GM06990 (cell line): ENCODE data around the gene DTNB.

ENCODE experiments used
- DNase-seq: peaks from one replicate; pipeline ENCODE4 v3.0.0-alpha.2; 2011; ENCODE audit not compliant: insufficient read length; ENCODE audit errors: extremely low read depth
- H3K27me3 ChIP-seq: replicated peaks from 2 replicates; pipeline ENCODE4 v1.6.0; 2011; ENCODE audit warnings: low read length; ENCODE audit not compliant: control insufficient read depth, insufficient read depth
- H3K36me3 ChIP-seq: 2 replicates; pipeline ENCODE4 v1.5.1; 2011; ENCODE audit warnings: low read length; ENCODE audit not compliant: control insufficient read depth, insufficient read depth
- H3K4me3 ChIP-seq: replicated peaks from 2 replicates; pipeline ENCODE4 v1.5.1; 2011; ENCODE audit warnings: low read depth, mild to moderate bottlenecking, control low read depth, low read length
- TF ChIP-seq, protein P1 (sequence below): IDR thresholded peaks from 2 replicates; pipeline ENCODE4 v1.5.1; 2011; ENCODE audit warnings: low read length, control low read depth, mild to moderate bottlenecking, inconsistent platforms; ENCODE audit not compliant: insufficient read depth, poor library complexity, severe bottlenecking

The DTNB gene

DNA sequence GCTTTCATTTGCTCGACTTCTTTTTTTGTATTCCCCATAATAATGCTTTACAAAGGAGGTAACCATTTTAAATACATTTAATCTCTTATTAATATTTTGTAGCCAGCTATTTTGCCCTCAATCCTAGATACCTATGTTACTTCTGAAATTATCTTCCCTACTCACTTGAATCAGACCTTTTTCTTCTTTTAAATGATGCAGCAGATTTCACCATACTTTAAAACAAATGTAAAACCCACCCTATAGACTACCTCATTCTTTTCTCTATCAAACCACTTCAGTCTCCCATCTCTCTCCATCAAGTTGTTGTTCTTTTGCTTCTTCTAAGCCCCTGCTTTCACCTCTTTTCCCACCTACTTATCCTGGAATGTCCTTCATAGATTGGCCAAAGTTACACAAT, 180.2 kb downstream of the DTNB start:
- TF ChIP-seq, protein P1, sequence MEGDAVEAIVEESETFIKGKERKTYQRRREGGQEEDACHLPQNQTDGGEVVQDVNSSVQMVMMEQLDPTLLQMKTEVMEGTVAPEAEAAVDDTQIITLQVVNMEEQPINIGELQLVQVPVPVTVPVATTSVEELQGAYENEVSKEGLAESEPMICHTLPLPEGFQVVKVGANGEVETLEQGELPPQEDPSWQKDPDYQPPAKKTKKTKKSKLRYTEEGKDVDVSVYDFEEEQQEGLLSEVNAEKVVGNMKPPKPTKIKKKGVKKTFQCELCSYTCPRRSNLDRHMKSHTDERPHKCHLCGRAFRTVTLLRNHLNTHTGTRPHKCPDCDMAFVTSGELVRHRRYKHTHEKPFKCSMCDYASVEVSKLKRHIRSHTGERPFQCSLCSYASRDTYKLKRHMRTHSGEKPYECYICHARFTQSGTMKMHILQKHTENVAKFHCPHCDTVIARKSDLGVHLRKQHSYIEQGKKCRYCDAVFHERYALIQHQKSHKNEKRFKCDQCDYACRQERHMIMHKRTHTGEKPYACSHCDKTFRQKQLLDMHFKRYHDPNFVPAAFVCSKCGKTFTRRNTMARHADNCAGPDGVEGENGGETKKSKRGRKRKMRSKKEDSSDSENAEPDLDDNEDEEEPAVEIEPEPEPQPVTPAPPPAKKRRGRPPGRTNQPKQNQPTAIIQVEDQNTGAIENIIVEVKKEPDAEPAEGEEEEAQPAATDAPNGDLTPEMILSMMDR: no peak
- Histone ChIP-seq H3K4me3 (no peak overlapping the region), H3K36me3 (no peaks in the 10 kb centered on the region), H3K27me3 (no peaks in the 10 kb centered on the region)
- DNase-seq: no peak

DNA sequence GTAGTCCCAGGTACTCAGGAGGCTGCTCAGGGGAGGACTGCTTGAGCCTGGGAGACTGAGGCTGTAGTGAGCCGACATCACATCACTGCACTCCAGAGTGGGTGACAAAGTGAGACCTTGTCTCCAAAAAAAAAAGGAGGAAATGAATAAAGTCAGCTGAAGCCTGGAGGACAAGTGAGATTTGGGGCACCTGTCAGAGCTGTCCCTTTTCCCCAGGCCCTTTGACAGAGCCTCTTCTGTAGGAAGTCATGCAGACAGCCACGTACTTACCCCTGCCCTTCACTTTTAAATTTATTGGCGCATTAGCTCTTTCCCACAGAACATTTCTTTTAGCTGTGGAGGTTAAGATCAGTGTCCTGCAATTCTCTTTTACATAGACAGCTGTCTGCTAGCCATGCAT, 180.7 kb downstream of the DTNB start:
- Histone ChIP-seq H3K4me3 (no peak overlapping the region), H3K36me3 (no peaks in the 10 kb centered on the region), H3K27me3 (no peaks in the 10 kb centered on the region)
- no peak for DNase-seq
- TF ChIP-seq, protein P1: no peak

DNA sequence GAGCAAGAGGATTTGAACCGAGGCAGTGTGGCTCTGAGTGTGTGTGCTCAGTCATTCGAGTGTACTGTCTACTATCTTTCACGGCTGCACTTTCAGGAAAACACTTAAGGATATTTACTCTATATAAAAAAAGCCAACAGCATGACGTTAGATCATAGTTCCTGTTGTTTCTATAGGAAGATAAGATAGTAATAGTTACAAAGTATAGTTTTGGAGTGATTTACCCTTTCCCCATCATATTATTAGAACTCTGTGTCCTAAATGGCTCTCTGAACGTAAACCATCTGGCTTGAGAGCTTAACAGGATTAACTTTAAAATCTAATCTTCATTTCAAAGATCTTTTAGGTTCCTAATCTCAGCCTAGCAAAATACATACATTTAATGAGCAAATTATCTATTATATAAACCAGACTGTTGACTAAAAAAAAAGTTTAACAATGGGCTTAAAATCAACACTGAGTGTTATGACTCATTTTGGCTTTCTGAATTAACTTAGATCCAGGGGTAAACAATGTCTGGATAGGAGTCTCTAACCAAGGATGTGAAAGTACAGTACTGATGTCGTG, 181.3 kb downstream of the DTNB start:
- TF ChIP-seq, protein P1: no peak
- no peak for DNase-seq
- no peak overlapping the region for H3K4me3 ChIP-seq
- no peaks in the 10 kb centered on the region for H3K36me3 ChIP-seq
- H3K27me3 ChIP-seq: no peaks in the 10 kb centered on the region

DNA sequence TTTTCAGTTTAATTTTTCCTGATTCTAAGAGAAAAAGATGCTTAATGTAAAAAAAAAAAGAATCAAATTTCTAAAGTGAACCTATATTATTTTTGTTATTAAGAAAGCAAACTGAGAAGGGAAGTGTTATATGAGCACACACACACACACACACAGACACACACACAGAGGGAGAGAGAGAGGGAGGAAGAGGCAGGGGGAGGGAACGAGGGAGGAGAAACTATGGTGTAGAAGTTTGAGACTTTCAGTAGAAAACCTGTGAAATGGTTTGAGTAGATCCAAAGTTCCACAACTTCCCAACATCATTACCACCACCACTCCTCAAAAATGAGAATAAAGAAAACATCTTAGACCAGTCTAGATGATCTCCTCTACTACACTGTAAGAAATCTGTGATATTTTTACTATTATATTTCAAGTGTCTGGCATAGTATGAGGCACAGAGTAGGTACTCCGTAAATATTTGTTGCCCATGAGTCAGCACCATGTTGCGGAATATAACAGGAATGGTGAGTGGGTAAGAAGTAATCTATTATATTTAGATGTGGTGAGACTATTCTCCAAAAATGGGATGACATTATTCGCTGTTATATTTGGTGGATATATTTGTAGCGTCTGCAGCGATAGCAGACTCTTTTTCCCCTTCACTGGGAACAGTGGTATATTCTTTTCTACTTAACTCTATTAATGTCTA, 182.2 kb downstream of the DTNB start:
- DNase-seq: no peak
- no peak overlapping the region for H3K4me3 ChIP-seq
- H3K36me3 ChIP-seq: no peaks in the 10 kb centered on the region
- H3K27me3 ChIP-seq: no peaks in the 10 kb centered on the region
- TF ChIP-seq, protein P1: no peak

DNA sequence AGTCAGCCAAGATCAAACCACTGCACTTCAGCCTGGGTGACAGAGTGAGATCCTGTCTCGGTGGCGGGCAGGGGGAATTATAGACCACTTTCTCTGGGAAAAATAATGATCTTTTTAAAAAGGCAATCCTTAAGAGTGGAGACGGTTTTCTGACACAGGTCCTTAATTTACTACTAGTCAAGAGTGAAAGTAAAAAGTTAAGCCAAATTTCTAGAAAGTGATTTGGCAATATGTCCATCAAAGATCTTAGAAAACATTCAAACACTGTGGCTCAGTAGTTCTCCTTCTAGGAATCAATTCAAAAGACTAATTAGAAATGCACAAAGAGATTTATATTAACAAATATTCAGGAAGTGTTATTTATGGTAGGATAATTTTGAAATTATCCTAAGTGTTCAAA, 183.2 kb downstream of the DTNB start:
- no peaks in the 10 kb centered on the region for H3K36me3 ChIP-seq
- no peaks in the 10 kb centered on the region for H3K27me3 ChIP-seq
- H3K4me3 ChIP-seq: no peak overlapping the region
- DNase-seq: no peak
- TF ChIP-seq, protein P1: no peak

DNA sequence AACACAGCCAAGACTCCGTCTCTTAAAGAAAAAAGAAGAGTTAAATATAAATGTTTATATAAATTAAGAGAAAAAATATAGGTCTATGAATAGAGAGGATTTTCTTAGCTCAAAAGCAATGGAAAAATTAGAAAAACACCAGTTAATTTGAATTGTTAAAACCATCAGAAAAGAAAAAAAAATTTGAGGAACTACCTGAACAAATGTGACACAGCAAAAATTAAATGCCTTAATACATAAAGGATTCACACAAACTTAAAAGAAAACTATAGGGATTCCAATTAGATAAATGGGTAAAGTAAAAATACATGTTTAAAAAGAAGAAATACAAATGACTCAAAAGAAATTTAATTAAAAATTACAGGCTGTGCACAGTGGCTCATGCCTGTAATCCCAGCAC, 183.7 kb downstream of the DTNB start:
- TF ChIP-seq, protein P1: no peak
- DNase-seq: no peak
- Histone ChIP-seq H3K36me3 (no peaks in the 10 kb centered on the region), H3K27me3 (no peaks in the 10 kb centered on the region), H3K4me3 (no peak overlapping the region)
